ENCODE data around the gene CELF2. TPM values are rescaled to one million over a fixed set of nuclear protein-coding genes. Genes with fewer than 3 reads are reported as not detected.

The CELF2 gene
- total RNA-seq, 3 donors from 2014 or later (not counting 1 experiment from before 2014, with no cell fraction given): 282 to 298 (median 295) TPM

DNA sequence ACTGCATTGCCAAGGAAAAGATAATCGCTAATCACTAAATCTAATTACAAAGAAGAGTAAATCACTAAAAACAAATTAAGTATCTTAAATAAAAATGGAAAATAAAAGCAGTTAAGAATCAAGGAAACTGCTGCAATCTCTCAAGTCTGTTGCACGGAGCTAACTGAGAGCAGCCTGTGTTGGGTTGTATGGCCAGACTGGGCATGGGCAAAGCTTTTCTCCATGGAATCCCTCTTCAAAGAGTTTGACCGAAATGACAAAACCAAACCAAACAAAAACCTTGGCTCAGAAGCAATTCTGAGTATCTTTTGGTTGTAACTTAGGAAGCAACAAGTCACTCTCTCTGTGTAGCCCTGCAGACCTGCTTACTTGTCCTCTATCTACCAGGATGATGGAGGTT, 78.8 kb downstream of the CELF2 start:
- Histone ChIP-seq H3K36me3 (ENCODE audit: control insufficient read depth, insufficient read depth, low read length) (no peaks in the 10 kb centered on the region), H3K4me3 (ENCODE audit: low read length) (no peak overlapping the region), H3K4me1 (ENCODE audit: control insufficient read depth, insufficient read depth, low read length) (no peaks in the 10 kb centered on the region), H3K27ac (ENCODE audit: low read length) (no peak overlapping the region), H3K27me3 (ENCODE audit: control insufficient read depth, insufficient read depth, low read length) (no peaks in the 10 kb centered on the region), H3K9me3 (ENCODE audit: control insufficient read depth, insufficient read depth, low read length) (no peaks in the 10 kb centered on the region)
- intact Hi-C loops (cut with micrococcal nuclease): no loop called here
- no peaks in the 10 kb centered on the region for H3K36me3 Mint-ChIP-seq
- H3K27ac Mint-ChIP-seq: no peak overlapping the region
- no peaks in the 10 kb centered on the region for H3K9me3 Mint-ChIP-seq
- TF ChIP-seq, protein P1, sequence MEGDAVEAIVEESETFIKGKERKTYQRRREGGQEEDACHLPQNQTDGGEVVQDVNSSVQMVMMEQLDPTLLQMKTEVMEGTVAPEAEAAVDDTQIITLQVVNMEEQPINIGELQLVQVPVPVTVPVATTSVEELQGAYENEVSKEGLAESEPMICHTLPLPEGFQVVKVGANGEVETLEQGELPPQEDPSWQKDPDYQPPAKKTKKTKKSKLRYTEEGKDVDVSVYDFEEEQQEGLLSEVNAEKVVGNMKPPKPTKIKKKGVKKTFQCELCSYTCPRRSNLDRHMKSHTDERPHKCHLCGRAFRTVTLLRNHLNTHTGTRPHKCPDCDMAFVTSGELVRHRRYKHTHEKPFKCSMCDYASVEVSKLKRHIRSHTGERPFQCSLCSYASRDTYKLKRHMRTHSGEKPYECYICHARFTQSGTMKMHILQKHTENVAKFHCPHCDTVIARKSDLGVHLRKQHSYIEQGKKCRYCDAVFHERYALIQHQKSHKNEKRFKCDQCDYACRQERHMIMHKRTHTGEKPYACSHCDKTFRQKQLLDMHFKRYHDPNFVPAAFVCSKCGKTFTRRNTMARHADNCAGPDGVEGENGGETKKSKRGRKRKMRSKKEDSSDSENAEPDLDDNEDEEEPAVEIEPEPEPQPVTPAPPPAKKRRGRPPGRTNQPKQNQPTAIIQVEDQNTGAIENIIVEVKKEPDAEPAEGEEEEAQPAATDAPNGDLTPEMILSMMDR (IDR thresholded peaks at IDR 0.05): no peak
- WGBS (ENCODE audit: insufficient coverage): 90% methylated on average over 2 of the region's 3 CpGs
- H3K4me1 Mint-ChIP-seq: no peaks in the 10 kb centered on the region
- H3K4me3 Mint-ChIP-seq: no peak overlapping the region
- ATAC-seq (no peak), DNase-seq (no peak)
- peaks cover 0 to 9% of the 10 kb centered on the region in 2 donors for H3K27me3 Mint-ChIP-seq (ENCODE audit: low read depth in 2 of 2)

DNA sequence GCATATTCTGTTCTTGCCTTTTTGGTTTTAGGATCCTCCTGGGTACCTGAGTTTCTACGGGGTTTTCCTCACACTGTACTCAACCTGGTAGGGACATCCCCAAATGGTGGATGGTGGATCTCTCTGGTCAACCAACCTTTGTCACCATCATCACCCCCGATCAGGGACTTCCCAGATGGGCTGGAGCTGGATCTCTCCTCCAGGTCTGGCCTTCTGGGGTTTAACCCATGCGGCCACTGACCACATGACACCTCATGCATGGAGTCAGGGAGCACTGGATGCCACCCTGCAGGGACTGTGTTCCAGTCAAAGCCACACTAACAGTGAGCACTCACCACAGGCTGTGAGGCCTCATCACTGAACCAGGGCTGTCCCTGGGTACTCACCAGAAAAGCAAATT, 80.0 kb downstream of the CELF2 start:
- H3K27me3 ChIP-seq (ENCODE audit: control insufficient read depth, insufficient read depth, low read length): no peaks in the 10 kb centered on the region
- H3K4me3 Mint-ChIP-seq: no peak overlapping the region
- no peak for DNase-seq
- H3K27ac Mint-ChIP-seq: no peak overlapping the region
- no peaks in the 10 kb centered on the region for H3K36me3 Mint-ChIP-seq
- no peaks in the 10 kb centered on the region for H3K9me3 Mint-ChIP-seq
- 82% methylated on average over 3 of the region's 3 CpGs for WGBS (ENCODE audit: insufficient coverage)
- H3K4me1 ChIP-seq (ENCODE audit: control insufficient read depth, insufficient read depth, low read length): no peaks in the 10 kb centered on the region
- no peak overlapping the region for H3K27ac ChIP-seq (ENCODE audit: low read length)
- H3K27me3 Mint-ChIP-seq (ENCODE audit: low read depth in 2 of 2): peaks cover 0 to 10% of the 10 kb centered on the region in 2 donors
- H3K9me3 ChIP-seq (ENCODE audit: control insufficient read depth, insufficient read depth, low read length): no peaks in the 10 kb centered on the region
- TF ChIP-seq, protein P1 (IDR thresholded peaks at IDR 0.05): no peak
- ATAC-seq: no peak
- H3K4me3 ChIP-seq (ENCODE audit: low read length): no peak overlapping the region
- intact Hi-C loops (cut with micrococcal nuclease): no loop called here
- no peaks in the 10 kb centered on the region for H3K36me3 ChIP-seq (ENCODE audit: control insufficient read depth, insufficient read depth, low read length)
- no peaks in the 10 kb centered on the region for H3K4me1 Mint-ChIP-seq

DNA sequence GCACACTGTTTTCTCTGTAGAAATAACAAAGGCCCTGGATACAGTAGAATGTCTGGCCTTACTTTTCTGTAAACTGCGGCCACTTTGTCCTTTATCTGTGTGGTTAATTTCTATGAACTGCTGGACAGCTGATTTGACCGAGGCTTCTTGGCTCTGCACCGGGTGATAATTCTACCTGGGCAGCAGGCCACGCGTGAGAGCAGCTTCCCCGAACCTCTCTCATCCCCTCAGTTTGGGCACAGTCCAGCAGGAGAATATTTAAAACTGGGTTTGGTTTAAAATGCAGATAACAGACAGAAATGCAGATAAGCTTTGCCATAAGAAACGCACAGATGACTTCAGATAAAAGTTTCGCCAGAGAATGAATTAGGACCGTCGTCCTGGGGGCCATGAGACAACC, 81.0 kb downstream of the CELF2 start:
- ATAC-seq (no peak), DNase-seq (no peak)
- Histone ChIP-seq H3K9me3 (ENCODE audit: control insufficient read depth, insufficient read depth, low read length) (no peaks in the 10 kb centered on the region), H3K4me3 (ENCODE audit: low read length) (no peak overlapping the region), H3K27ac (ENCODE audit: low read length) (no peak overlapping the region), H3K36me3 (ENCODE audit: control insufficient read depth, insufficient read depth, low read length) (no peaks in the 10 kb centered on the region), H3K27me3 (ENCODE audit: control insufficient read depth, insufficient read depth, low read length) (no peaks in the 10 kb centered on the region), H3K4me1 (ENCODE audit: control insufficient read depth, insufficient read depth, low read length) (no peaks in the 10 kb centered on the region)
- H3K27ac Mint-ChIP-seq: no peak overlapping the region
- peaks cover 0 to 13% of the 10 kb centered on the region in 2 donors for H3K27me3 Mint-ChIP-seq (ENCODE audit: low read depth in 2 of 2)
- H3K36me3 Mint-ChIP-seq: no peaks in the 10 kb centered on the region
- 90% methylated on average over 9 of the region's 10 CpGs for WGBS (ENCODE audit: insufficient coverage)
- H3K4me1 Mint-ChIP-seq: no peaks in the 10 kb centered on the region
- intact Hi-C loops (cut with micrococcal nuclease): no loop called here
- no peak overlapping the region for H3K4me3 Mint-ChIP-seq
- TF ChIP-seq, protein P1 (IDR thresholded peaks at IDR 0.05): no peak
- H3K9me3 Mint-ChIP-seq: no peaks in the 10 kb centered on the region
